GM23248 (cell line): ENCODE data around the gene ABLIM2.

Experiments used
- EZH2 ChIP-seq: fragments of 200-600 bp; sonication (generic); IDR thresholded peaks from 2 replicates; pipeline ENCODE4 v1.6.1; 2018; ENCODE audit warnings: antibody characterized with exemption, mild to moderate bottlenecking; ENCODE audit not compliant: insufficient read depth, poor library complexity, severe bottlenecking
- EZH2phosphoT487 ChIP-seq: fragments of 200-600 bp; sonication (generic); IDR thresholded peaks from 2 replicates; pipeline ENCODE4 v1.6.1; 2018; ENCODE audit warnings: antibody characterized with exemption, moderate library complexity, mild to moderate bottlenecking, low read depth; ENCODE audit not compliant: insufficient read depth

- TF ChIP-seq EZH2phosphoT487 (no peak), EZH2 (no peak)
Measured at GRCh38 chr4:8164194-8164565, 5.6 kb upstream of the ABLIM2 start.
